IPS-NIHi7 (cell line): ENCODE results near the gene TEX35.
"Not testable (repeated sequence)": the region's sequence is repeated elsewhere in the genome, so short reads cannot be mapped to it uniquely, and the experiment has no call there.

Experiments
- DNase-seq: peaks from one replicate; pipeline ENCODE4 v3.0.0; 2012; ENCODE audit warnings: mixed read lengths; ENCODE audit errors: extremely low spot score

TEX35 gene

DNA sequence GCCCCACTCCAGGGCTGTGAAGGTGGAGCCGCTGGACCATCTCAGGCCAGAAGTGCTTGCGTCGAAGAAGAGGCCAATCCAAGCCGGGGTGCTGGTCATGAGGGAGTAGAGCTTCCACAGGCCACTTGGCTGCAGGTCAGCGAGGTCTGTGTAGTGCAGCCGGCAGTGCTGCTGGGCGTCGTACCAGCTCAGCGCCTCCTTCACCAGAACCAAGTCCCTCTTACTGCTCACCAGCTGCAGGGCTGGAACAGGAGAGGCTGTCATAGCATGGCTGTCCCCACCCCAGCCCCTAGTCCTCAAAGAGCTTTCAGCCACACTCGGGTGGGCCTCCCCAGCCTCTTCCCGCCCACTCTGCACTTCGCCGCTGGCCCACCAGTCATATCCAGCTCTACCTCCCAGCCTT lies 18.3 kb upstream of the TEX35 start:
- no peak for DNase-seq

DNA sequence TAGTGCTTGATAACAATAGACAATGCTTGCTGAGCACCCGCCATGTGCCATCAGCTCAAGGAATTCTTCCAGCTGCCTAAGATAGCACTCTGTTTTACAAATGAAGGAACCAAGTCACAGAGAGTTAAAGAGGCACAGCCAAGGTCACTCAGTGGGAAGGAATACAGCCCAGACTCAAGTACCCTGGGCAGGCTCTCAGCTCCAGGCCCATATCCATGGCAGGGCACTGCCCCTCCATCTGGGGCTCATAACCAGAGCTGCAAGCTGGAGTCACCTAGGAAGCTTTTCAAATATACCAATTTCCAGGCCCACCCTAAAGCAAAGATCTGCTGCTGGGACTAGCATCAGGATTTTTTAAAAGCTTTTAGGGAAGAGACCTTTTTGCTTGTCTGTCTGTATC lies 17.8 kb upstream of the TEX35 start:
- DNase-seq: no peak

- DNase-seq: no peak
Measured at GRCh38 chr1:178495741-178496409, 17.0 kb upstream of the TEX35 start.

DNA sequence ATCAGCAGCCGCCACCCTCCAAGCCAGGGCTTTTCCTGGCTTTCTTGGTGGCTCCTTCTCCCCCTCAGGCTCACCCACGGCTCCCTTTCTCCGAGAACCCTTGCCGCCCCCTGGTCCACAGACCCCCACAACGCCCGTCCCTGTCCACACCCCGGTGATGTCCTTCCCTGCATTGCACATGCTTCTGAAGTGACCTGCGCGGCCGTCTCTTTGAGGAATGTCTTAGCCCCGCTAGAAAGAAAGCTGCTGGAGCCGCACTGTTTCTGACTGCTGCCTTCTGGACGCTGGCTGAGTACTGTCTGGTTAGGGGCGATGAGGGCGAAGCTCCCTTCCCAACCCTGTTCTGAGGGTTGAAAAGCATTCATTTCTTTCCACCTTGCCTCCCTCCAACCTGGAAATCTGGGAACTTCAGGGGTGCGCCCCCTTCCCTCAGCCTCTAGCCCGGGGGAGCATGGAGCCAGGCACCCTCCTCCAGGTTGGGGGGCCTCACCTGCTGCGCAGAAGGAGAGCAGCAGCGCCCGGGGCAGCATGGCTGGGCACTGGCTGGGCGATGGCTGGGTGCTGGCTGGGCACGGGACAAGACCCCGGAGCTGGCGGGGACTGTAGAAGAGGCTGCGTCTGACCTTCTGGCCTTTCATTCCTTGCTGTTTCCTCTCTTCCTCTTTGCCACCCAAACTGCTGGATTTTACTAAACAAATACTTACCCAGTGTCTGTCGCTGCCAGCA lies 16.3 kb upstream of the TEX35 start, which contains the start of gene CLEC20A:
TSS of gene CLEC20A (minus strand) at position 555 of the 726 bp plus-strand sequence. CDS start at position 530, 25 bp downstream.
- DNase-seq: no peak

DNA sequence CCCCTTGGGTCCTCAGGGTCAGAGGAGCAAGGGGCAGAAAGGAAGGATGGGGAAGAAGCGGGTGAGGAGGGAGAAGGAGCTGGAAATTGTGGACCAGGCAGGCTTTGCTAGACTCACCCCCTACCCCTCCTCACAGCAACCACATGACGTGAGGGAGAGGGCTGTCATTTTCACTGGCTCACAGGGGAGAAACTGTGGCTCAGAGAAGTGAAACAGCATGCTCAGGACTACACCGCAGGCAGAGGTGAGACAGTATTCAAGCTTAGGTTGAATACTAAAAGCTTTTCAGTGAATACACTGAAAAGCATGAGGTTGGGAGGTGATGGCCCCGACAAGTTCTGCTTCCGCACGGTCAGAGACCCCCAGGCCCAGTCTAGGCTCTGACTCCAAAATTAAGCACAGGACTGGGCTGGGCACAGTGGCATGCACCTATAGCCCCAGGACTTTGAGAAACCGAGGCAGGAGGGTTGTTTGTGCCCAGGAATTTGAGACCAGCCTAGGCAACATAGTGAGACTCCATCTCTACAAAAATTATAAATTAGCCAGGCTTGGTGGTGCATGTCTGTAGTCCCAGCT lies 14.9 kb upstream of the TEX35 start:
- DNase-seq: no peak

GRCh38 chr1:178498896-178499675 lies 13.8 kb upstream of the TEX35 start:
- DNase-seq: peak; percentile 51

GRCh38 chr1:178500091-178500770 lies 12.7 kb upstream of the TEX35 start:
- peak; percentile 57 for DNase-seq

- peak; percentile 41 for DNase-seq
Measured at GRCh38 chr1:178500936-178501554, 11.9 kb upstream of the TEX35 start.

DNA sequence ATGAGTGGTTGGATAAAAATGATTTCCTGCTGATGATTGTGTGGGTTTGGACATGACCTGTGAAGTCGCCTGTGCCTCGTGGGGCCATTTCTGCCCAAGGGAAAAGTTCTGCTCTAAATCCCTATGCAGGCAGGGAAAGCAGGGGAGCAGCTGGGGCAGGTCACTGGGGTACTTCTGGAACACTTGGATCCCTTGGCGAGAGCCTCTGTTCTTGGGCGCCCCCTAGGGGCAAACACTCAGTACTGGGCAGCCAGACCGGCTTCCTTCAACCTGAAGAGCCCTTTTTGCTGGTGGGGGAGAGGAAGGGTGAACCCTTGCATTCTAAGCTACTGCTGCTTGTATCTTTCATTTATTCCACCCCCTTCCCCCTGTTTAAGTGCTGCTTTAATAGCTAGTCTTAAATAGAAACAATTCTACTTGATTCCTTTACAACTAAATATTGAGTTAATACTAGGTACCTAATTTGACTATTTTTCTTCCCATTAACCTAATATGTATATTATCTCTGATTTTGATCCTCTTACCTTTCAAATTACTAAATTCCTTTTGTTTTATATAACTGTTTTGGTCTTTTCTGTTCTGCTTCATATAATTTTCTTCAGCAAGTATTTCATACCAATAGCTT lies 11.1 kb upstream of the TEX35 start:
- peak; percentile 94 for DNase-seq

- no peak for DNase-seq
Measured at GRCh38 chr1:178502330-178502714, 10.6 kb upstream of the TEX35 start.

- no peak for DNase-seq
Measured at GRCh38 chr1:178502856-178503255, 10.1 kb upstream of the TEX35 start.

GRCh38 chr1:178503316-178503715 lies 9.6 kb upstream of the TEX35 start:
- DNase-seq: not testable (repeated sequence)

- DNase-seq: no peak
Measured at GRCh38 chr1:178503849-178504248, 9.1 kb upstream of the TEX35 start.

GRCh38 chr1:178504286-178504685 lies 8.6 kb upstream of the TEX35 start:
- DNase-seq: no peak

GRCh38 chr1:178506177-178506576 lies 6.7 kb upstream of the TEX35 start:
- no peak for DNase-seq

DNA sequence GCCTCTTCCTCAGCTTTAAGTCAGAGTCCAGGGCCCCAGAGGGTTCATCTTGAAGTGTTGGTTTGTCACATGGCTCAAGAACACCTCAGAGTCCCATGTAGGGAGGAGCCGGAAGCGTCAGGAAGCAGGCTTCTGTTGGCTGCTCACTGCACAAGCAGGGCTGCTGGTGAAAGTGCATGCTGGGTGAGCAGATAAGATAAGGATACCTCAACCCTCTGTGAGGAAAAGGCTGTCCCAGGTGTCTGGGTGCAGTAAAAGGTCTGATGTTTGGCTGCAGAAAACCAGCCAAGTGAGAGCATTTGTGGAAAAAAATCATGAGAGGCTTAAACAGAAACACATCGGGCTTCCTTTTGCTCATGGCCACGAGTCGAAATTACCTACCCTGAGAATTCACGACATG lies 6.2 kb upstream of the TEX35 start:
- no peak for DNase-seq

GRCh38 chr1:178509414-178510007 lies 3.4 kb upstream of the TEX35 start:
- no peak for DNase-seq

GRCh38 chr1:178510155-178510554 lies 2.8 kb upstream of the TEX35 start:
- DNase-seq: no peak

DNA sequence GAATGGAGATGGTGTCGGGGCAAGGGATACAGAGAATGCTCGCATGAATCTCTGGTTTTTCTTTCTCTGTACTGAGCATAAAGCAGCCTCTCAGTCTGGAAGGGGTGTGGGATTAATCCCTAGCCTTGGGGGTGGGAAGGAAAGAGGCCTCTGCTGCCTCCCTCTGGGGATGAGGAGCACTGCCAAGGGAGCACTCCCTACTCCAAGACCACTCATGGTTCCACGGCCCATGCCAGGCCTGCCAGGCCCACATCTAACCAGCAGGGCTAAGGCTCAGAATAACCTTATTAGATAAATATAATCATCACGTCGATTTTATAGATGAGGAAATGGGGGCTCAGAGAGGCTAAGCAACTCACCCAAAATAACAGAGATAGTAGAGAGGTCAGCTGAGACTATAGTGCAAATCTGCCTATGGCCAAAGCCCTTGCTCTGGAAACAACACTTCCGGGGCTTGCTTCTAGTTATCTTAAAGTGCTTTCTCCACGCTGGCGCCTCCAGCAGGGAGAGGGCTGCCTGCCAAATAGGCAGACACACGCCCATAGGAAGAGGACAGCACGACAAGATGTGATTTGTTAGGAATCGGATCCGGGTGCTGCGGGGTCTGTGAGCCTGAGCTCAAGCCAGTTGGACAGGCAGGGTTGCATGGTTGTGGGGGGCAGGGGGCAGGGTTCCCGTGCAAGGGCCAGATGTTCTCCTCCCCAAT lies 522 bp downstream of the TEX35 start:
- no peak for DNase-seq

- DNase-seq: no peak
Measured at GRCh38 chr1:178516110-178516509, 3.2 kb downstream of the TEX35 start.
